GM12878 (cell line): ENCODE measurements around the gene RASAL2.

ENCODE experiments used
- HDAC2 ChIP-seq: fragments of 200-600 bp; sonication (generic); IDR thresholded peaks from 2 replicates; pipeline ENCODE4 v1.6.1; 2017
- MXI1 ChIP-seq: fragments of 150-350 bp; IDR thresholded peaks from 2 replicates; pipeline ENCODE4 v1.6.1; 2011; ENCODE audit warnings: low read depth, mild to moderate bottlenecking, inconsistent platforms, low read length, improper control_type of control experiment
- NBN ChIP-seq: fragments of 450-650 bp; IDR thresholded peaks from 2 replicates; pipeline ENCODE4 v1.6.1; 2016
- SRF ChIP-seq, 2 experiments: IDR thresholded peaks; 2 replicates each; pipeline ENCODE4 v1.6.1; 2011; ENCODE audit warnings: low read depth in 2 of 2, low read length in 2 of 2, mild to moderate bottlenecking in 1 of 2, moderate library complexity in 1 of 2
- TCF3 ChIP-seq: IDR thresholded peaks from 2 replicates; pipeline ENCODE4 v1.6.1; 2012; ENCODE audit warnings: low read depth, mild to moderate bottlenecking, low read length, borderline replicate concordance; ENCODE audit not compliant: insufficient read depth
- TF ChIP-seq, protein P1 (sequence below): fragments of 450-650 bp; IDR thresholded peaks from 2 replicates; pipeline ENCODE4 v1.6.1; 2018; ENCODE audit warnings: borderline replicate concordance, mild to moderate bottlenecking; ENCODE audit not compliant: partially characterized antibody
- TF ChIP-seq, protein P2 (sequence below), 3 experiments: IDR thresholded peaks in 2 of 3; conservative IDR thresholded peaks in 1 of 3; 2 replicates each; pipeline ENCODE4 v1.5.1; 2011; ENCODE audit warnings: low read depth in 3 of 3, low read length in 3 of 3, mild to moderate bottlenecking in 3 of 3, control low read depth in 2 of 3, moderate library complexity in 2 of 3, inconsistent platforms in 1 of 3, mixed read lengths in 1 of 3; ENCODE audit not compliant: control insufficient read depth in 2 of 3, insufficient read depth in 1 of 3; ENCODE audit errors: extremely low read depth in 1 of 3
- TF ChIP-seq, protein P3 (sequence below): IDR thresholded peaks from 2 replicates; pipeline ENCODE4 v1.6.1; 2012; ENCODE audit warnings: improper control_type of control experiment, low read depth, low read length; ENCODE audit not compliant: insufficient replicate concordance
- TF ChIP-seq, protein P4 (sequence below): fragments of 450-650 bp; IDR thresholded peaks from 2 replicates; pipeline ENCODE4 v1.6.1; 2017; ENCODE audit warnings: mild to moderate bottlenecking, low read depth, inconsistent platforms; ENCODE audit not compliant: poor library complexity, severe bottlenecking

DNA sequence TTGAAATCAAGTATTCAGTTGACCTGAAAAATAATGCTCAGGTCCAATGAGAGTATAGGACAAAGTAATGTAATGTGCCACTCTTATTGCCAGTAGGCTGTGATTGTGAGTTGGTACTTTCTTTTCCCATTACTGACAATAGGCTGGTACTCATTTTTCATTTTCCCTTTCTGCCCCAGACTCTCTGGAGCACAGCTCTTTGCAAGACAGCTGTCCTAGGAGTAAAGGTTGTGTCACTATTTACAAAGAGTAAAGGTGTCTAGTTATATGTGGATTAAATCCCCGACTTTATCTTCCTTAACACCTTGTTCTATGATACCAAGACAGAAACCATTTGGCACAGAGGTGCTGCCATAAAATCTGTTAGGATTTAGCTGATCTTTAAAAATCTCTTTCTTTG lies 32.3 kb upstream of the RASAL2 start:
- TF ChIP-seq, protein P1, sequence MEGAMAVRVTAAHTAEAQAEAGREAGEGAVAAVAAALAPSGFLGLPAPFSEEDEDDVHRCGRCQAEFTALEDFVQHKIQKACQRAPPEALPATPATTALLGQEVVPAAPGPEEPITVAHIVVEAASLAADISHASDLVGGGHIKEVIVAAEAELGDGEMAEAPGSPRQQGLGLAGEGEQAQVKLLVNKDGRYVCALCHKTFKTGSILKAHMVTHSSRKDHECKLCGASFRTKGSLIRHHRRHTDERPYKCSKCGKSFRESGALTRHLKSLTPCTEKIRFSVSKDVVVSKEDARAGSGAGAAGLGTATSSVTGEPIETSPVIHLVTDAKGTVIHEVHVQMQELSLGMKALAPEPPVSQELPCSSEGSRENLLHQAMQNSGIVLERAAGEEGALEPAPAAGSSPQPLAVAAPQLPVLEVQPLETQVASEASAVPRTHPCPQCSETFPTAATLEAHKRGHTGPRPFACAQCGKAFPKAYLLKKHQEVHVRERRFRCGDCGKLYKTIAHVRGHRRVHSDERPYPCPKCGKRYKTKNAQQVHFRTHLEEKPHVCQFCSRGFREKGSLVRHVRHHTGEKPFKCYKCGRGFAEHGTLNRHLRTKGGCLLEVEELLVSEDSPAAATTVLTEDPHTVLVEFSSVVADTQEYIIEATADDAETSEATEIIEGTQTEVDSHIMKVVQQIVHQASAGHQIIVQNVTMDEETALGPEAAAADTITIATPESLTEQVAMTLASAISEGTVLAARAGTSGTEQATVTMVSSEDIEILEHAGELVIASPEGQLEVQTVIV = no peak
- TF ChIP-seq TCF3 = no peak
- TF ChIP-seq HDAC2 = no peak
- TF ChIP-seq NBN = no peak
- TF ChIP-seq, protein P2, sequence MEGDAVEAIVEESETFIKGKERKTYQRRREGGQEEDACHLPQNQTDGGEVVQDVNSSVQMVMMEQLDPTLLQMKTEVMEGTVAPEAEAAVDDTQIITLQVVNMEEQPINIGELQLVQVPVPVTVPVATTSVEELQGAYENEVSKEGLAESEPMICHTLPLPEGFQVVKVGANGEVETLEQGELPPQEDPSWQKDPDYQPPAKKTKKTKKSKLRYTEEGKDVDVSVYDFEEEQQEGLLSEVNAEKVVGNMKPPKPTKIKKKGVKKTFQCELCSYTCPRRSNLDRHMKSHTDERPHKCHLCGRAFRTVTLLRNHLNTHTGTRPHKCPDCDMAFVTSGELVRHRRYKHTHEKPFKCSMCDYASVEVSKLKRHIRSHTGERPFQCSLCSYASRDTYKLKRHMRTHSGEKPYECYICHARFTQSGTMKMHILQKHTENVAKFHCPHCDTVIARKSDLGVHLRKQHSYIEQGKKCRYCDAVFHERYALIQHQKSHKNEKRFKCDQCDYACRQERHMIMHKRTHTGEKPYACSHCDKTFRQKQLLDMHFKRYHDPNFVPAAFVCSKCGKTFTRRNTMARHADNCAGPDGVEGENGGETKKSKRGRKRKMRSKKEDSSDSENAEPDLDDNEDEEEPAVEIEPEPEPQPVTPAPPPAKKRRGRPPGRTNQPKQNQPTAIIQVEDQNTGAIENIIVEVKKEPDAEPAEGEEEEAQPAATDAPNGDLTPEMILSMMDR (IDR thresholded peaks at IDR 0.05 in 2 of 3, conservative IDR thresholded peaks at IDR 0.05 in 1 of 3; ENCODE audit: control insufficient read depth in 2 of 3, extremely low read depth in 1 of 3, insufficient read depth in 1 of 3, low read depth in 3 of 3, low read length in 3 of 3) = no peak
- TF ChIP-seq SRF (IDR thresholded peaks at IDR 0.05; ENCODE audit: low read depth in 2 of 2, low read length in 2 of 2) = no peak
- TF ChIP-seq, protein P3, sequence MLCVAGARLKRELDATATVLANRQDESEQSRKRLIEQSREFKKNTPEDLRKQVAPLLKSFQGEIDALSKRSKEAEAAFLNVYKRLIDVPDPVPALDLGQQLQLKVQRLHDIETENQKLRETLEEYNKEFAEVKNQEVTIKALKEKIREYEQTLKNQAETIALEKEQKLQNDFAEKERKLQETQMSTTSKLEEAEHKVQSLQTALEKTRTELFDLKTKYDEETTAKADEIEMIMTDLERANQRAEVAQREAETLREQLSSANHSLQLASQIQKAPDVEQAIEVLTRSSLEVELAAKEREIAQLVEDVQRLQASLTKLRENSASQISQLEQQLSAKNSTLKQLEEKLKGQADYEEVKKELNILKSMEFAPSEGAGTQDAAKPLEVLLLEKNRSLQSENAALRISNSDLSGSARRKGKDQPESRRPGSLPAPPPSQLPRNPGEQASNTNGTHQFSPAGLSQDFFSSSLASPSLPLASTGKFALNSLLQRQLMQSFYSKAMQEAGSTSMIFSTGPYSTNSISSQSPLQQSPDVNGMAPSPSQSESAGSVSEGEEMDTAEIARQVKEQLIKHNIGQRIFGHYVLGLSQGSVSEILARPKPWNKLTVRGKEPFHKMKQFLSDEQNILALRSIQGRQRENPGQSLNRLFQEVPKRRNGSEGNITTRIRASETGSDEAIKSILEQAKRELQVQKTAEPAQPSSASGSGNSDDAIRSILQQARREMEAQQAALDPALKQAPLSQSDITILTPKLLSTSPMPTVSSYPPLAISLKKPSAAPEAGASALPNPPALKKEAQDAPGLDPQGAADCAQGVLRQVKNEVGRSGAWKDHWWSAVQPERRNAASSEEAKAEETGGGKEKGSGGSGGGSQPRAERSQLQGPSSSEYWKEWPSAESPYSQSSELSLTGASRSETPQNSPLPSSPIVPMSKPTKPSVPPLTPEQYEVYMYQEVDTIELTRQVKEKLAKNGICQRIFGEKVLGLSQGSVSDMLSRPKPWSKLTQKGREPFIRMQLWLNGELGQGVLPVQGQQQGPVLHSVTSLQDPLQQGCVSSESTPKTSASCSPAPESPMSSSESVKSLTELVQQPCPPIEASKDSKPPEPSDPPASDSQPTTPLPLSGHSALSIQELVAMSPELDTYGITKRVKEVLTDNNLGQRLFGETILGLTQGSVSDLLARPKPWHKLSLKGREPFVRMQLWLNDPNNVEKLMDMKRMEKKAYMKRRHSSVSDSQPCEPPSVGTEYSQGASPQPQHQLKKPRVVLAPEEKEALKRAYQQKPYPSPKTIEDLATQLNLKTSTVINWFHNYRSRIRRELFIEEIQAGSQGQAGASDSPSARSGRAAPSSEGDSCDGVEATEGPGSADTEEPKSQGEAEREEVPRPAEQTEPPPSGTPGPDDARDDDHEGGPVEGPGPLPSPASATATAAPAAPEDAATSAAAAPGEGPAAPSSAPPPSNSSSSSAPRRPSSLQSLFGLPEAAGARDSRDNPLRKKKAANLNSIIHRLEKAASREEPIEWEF = no peak
- TF ChIP-seq, protein P4, sequence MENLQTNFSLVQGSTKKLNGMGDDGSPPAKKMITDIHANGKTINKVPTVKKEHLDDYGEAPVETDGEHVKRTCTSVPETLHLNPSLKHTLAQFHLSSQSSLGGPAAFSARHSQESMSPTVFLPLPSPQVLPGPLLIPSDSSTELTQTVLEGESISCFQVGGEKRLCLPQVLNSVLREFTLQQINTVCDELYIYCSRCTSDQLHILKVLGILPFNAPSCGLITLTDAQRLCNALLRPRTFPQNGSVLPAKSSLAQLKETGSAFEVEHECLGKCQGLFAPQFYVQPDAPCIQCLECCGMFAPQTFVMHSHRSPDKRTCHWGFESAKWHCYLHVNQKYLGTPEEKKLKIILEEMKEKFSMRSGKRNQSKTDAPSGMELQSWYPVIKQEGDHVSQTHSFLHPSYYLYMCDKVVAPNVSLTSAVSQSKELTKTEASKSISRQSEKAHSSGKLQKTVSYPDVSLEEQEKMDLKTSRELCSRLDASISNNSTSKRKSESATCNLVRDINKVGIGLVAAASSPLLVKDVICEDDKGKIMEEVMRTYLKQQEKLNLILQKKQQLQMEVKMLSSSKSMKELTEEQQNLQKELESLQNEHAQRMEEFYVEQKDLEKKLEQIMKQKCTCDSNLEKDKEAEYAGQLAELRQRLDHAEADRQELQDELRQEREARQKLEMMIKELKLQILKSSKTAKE = no peak
- TF ChIP-seq MXI1 = no peak
